NB4 (cell line): ENCODE measurements around the gene PCDHB16.

Experiments
- CTCF ChIP-seq: IDR thresholded peaks from one replicate; pipeline ENCODE4 v1.5.1; 2012; ENCODE audit warnings: low read depth, low read length
- MAX ChIP-seq: IDR thresholded peaks from 2 replicates; pipeline ENCODE4 v1.6.1; 2011; ENCODE audit warnings: low read depth, low read length
- POLR2A ChIP-seq: IDR thresholded peaks from 2 replicates; pipeline ENCODE4 v1.6.1; 2011; ENCODE audit warnings: mild to moderate bottlenecking; ENCODE audit not compliant: insufficient read length; ENCODE audit errors: extremely low read depth

GRCh38 chr5:141234109-141234667 lies 52.0 kb downstream of the PCDHB16 start:
- peak; percentile 29 for TF ChIP-seq CTCF
- TF ChIP-seq POLR2A = no peak
- TF ChIP-seq MAX = no peak
